Left forelimb (tissue), 1 donor: ENCODE data around the gene AP2A2.

Experiments used
- DNase-seq: peaks from one replicate; pipeline ENCODE4 v3.0.0-alpha.2; 2018; ENCODE audit warnings: low spot score

AP2A2 gene

GRCh38 chr11:1042626-1043562 lies 117.2 kb downstream of the AP2A2 start:
- no peak for DNase-seq

GRCh38 chr11:1043563-1044096 lies 118.0 kb downstream of the AP2A2 start:
- DNase-seq: no peak

GRCh38 chr11:1044160-1044559 lies 118.5 kb downstream of the AP2A2 start:
- DNase-seq: no peak

GRCh38 chr11:1047595-1048156 lies 122.0 kb downstream of the AP2A2 start:
- no peak for DNase-seq

- DNase-seq: no peak
Measured at GRCh38 chr11:1048375-1049070, 122.9 kb downstream of the AP2A2 start.

GRCh38 chr11:1049071-1049405 lies 123.4 kb downstream of the AP2A2 start:
- no peak for DNase-seq

GRCh38 chr11:1049431-1049891 lies 123.8 kb downstream of the AP2A2 start:
- no peak for DNase-seq

GRCh38 chr11:1049911-1050580 lies 124.4 kb downstream of the AP2A2 start:
- DNase-seq: no peak

GRCh38 chr11:1050581-1051355 lies 125.1 kb downstream of the AP2A2 start:
- no peak for DNase-seq

GRCh38 chr11:1051356-1052132 lies 125.9 kb downstream of the AP2A2 start:
- DNase-seq: no peak

GRCh38 chr11:1052133-1053011 lies 126.7 kb downstream of the AP2A2 start:
- no peak for DNase-seq

GRCh38 chr11:1053121-1053901 lies 127.6 kb downstream of the AP2A2 start:
- no peak for DNase-seq

GRCh38 chr11:1054143-1055108 lies 128.8 kb downstream of the AP2A2 start:
- peak; percentile 65 for DNase-seq

- DNase-seq: no peak
Measured at GRCh38 chr11:1055109-1055703, 129.5 kb downstream of the AP2A2 start.

- DNase-seq: peak; percentile 52
Measured at GRCh38 chr11:1055990-1056771, 130.5 kb downstream of the AP2A2 start.

GRCh38 chr11:1057806-1058205 lies 132.1 kb downstream of the AP2A2 start:
- no peak for DNase-seq
